HG02973 (cell line): ENCODE data around the gene TSPAN16.

ENCODE experiments used
- ATAC-seq: cut with Tn5 transposase; IDR thresholded peaks from one replicate; pipeline ENCODE4 v1.9.1; 2021; ENCODE audit warnings: moderate library complexity; ENCODE audit not compliant: unreplicated experiment

TSPAN16 gene

DNA sequence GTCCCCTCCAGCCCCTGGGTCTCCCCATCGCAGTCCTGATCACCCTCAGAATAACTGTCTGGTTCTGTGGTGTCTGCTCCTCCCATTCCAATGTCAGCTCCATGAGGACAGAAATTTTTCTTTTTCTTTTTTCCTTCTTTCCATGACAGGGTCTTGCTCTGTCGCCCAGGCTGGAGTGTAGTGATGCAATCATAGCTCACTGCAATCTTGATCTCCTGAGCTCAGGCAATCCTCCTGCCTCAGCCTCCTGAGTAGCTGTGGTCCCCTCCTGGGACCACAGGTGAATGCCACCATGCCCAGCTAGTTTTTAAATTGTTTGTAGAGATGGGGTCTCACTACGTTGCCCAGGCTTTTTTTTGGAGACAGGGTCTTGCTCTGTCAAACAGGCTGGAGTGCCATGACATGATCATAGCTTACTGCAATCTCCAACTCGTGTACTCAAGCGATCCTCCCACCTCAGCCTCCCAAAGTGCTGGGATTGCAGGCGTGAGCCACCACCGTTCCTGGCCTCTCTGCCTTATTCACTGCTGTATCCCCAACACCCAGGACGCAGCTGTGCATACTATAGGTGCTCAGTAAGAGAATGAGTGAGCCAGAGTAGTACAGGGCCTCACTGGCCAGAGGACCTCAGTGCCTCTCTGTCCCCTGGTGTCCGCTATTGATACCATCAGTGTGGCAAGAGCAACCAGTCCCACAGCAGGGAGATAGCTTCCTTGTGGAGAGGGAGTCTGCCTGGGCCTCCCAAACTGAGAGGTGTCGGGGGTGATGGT, 28.5 kb upstream of the TSPAN16 start:
- no peak for ATAC-seq

DNA sequence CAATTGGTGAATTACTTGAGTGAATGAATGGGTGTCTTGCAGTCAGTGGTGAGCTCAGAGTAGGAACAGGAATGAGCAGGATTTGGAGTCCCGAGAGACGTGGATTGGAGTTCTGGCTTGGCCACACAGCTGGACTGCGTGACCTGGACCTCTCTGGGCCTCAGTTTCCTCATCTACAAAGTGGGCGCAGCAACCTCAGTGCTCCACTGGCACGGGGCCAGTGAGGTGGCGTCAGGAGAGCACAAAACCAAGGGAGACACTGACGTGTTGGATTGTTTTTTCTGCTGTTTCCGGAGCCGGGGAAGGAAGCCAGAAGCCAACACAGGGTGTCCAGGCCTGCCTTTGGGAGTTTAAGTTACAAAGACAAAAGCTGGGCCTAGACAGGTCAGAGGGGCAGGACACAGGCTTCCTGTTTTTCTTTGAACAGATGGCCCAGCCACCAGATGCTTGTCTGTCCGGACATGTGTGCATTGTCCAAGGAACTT, 27.1 kb upstream of the TSPAN16 start:
- ATAC-seq, result no peak

DNA sequence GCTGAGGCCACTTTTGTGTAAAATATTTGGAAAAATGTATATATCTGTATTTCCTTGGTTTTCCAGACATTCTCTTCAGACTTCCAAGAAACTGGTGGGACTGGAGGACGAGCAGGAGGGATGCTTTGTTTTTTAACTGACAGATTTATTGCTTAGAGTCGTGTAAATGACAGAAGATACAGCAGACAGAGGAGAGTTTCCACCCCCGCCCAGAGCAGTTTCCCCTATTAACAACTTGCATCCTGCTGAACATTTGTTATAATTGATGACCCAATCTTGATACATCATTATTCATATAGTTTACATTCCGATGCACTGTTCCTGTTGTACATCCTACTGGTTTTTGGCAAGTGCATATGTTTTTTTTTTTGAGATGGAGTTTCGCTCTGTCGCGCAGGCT, 26.6 kb upstream of the TSPAN16 start:
- ATAC-seq, result no peak

DNA sequence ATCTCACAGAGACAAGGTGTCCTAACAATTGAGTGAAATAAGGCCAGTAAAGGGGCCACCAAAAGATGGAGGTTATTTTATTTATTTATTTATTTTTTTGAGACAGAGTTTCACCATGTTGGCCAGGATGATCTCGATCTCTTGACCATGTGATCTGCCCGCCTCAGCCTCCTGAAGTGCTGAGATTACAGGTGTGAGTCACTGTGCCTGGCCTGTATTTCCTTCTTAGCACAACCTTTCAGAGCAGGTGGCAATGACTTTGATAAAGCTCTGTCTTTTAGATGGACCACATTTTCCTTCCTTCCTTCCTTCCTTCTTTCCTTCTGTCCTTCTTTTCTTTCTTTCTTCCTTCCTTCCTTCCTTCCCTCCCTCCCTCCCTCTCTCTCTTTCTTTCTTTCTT, 22.7 kb upstream of the TSPAN16 start:
- no peak for ATAC-seq

DNA sequence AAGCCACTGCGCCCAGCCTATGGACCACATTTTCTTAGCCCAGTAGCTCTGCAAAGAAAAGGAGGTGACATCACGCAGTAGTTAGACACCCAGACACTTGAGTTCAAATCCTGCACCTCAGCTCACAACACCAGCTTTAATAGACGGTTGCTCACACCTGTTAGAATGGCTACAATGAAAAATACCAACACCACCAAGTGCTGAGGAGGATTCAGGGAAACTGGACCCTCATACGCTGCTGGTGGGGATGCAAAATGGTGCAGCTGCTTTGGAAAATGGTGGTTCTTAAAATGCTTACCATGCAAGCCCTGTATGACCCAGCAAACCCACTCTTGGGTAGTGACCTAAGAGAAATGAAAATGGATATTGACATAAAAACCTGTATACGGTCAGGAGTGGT, 22.0 kb upstream of the TSPAN16 start:
- no peak for ATAC-seq

DNA sequence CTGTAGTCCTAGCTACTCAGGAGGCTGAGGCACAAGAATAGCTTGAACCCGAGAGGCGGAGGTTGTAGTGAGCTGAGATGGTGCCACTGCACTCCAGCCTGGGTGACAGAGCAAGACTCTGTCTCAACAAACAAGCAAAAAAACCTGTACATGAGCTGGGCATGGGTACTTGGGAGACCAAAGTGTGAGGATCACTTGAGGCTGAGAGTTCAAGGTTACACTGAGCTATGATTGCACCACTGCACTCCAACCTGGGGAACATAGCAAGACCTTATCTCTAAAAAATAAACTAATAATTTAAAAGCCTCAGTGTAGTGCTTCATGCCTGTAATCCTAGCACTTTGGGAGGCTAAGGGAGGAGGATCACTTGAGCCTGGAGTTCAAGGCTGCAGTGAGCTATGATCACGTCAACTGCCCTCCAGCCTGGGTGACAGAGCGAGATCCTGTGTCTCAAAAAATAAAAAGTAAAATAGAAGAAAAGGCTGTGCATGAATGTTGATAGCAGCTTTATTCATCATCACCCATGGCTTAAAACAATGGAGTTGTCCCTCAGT, 21.4 kb upstream of the TSPAN16 start:
- no peak for ATAC-seq

DNA sequence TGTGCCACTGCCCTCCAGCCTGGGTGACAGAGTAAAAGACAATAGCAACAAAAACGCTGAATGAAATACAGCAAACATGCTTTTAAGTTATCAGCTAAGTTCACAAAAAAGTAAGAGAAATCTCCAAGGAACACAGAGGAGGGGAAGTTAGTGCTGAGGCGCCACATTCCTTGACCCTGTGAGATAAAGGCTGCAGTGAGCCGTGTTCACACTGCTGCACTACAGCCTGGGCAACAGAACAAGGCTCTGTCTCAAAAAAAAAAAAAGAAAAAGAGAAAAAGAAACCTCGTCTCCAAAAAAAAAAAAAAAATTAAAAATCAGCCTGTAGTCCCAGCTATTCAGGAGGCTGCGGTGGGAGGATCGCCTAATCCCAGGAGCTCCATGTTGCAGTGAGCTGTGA, 17.3 kb upstream of the TSPAN16 start:
- no peak for ATAC-seq

DNA sequence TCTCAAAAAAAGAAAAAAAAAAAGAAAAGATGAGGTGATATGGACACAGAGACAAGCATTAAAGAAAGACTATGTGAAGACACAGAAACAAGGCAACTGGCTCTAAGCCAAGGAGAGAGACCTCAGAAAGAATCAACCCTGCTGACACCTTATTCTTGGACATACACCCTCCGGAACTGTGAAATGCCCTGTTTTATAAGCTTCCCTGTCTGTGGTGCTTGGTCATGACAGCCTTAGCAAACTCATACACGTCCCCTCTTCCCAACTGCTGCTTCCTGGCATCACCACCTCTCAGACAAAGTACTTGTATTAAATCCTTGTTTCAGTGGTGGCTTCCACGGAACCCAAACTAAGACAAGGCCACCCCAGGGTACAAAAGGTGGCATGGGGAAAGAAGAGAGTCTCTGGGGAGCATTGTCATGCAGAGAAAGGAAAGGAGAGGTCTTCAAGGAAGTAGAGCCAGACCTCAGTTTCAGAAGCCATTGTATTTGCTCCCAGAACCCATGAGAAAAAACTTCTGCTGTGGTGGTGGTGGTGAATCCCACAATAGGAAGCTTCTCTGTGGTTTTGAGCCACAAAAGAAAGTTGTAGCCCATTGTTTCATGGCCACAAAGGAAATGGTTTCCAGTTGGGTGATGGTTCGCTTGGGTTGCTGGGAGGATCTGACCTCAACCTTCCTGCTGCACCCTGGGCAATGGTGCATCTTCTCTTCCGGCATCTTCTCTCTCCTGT, 16.3 kb upstream of the TSPAN16 start:
- ATAC-seq, result no peak

DNA sequence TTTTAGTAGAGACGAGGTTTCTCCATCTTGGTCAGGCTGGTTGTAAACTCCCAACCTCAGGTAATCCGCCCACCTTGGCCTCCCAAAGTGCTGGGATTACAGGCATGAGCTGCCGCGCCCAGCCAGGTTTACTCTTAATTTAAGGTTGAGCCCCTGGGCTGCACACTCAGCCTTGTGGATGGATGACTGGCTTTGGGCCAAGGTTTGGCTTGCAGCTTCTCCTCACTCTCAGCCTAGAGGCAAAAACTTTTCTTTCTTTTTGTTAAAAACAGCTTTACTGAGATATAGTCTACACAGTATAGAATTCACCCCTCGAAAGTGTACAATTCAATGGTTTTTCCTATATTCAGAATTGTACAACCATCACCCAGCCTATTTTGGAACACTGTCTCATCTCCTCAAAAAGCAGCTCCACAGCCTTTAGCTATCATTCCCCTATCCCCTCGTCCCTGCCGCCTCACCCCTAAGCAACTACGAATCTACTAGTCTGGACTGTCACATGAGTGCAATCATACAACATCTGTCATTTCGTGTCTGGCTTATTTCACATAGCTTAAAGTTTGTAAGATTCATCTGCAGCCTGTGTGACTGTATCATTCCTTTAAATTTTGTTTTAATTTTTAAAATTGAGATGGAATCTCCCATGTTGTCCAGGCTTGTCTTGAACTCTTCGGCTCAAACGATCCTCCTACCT, 14.5 kb upstream of the TSPAN16 start:
- ATAC-seq, result no peak

DNA sequence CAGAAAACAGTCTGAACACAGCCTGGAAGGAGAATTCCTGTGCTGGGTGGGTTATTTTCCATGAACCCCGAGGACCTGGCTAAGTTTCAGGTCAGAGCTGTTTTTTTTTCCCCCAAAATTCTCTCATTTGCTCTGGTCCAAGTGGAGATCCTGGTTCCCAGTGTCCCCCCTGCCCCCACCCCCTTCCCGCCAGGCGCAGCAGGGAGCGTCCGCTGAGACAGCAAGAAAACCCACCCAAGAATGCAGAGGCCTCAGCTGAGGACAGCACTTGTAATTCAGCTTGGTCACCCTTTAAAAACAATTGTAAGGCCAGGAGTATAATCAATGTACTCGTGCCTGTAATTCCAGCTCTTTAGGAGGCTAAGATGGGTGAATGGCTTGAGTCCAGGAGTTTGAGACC, 11.4 kb upstream of the TSPAN16 start:
- no peak for ATAC-seq

DNA sequence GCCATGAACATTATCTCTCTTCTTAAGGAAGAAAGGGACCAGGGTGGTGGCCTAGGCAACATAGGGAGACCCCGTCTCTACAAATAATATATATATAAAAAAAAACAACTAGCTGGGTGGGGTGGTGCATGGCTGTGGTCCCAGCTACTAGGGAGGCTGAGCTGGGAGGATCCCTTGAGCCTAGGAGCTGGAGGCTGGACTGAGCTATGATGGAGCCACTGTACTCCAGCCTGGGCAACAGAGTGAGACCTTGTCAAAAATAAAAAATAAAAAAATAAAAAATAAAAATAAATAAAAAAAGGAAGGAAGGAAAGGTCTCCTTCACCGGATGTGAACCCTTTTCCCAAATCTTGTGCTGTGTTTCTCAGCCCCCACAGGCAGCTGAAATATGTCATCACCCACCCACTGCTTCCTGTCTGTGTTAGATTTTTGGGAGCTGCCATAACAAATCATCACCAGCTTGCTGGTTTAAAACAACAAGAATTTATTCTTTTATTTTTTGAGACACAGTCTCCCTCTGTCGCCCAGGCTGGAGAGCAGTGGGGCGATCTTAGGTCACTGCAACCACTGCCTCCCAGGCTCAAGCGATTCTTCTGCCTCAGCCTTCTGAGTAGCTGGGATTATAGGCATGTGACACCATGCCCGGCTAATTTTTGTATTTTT, 9.5 kb upstream of the TSPAN16 start:
- ATAC-seq, result no peak

DNA sequence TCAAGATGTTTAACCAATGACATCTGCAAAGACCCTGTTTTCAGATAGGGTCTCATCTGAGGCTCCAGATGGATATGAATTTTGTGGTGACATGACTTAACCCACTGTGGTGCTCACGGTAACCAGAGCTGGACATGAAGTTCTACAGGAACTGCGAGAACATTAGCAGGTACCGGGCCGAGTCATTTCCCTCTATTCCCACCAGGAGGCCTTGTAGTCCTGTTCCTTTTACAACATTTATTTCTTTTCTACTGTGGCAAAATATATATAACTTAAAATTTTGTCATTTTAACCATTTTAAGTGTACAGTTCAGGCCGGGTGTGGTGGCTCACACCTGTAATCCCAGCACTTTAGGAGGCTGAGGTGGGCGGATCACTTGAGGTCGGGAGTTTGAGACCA, 7.6 kb upstream of the TSPAN16 start:
- no peak for ATAC-seq

DNA sequence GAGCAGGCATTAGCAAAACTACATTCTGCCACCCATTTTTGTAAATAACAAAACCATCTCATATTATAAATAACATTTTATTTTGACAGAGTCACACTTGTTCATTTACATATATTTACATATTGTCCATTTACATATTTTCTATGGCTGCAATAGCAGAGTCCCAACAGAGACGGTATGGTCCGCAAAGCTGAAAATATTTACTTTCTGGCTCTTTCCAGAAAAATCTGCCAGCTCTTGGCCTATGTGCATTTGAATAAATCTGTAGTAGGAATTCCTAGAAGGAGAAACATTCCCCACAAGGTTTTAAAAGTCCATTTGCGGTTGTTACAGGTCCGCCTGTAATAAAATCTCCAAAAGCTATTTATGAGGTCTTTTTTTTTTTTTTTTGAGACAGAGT, 5.7 kb upstream of the TSPAN16 start:
- no peak for ATAC-seq

DNA sequence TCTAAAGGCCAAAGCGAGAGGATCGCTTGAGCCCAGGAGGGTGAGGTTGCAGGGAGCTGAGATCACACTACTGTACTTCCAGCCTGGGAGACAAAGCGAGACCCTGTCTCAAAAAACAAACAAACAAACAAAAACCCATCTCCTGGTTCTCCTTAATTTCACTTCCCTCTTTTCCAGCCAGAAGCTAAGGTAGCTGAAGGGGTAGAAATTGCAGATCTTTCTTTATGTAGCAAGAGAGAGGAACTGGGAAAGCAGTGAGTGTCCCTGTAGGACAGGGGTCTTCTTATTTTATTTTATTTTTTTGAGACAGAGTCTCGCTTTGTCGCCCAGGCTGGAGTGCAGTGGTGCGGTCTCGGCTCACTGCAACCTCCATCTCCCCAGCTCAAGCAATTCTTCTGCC, 4.5 kb upstream of the TSPAN16 start:
- no peak for ATAC-seq

DNA sequence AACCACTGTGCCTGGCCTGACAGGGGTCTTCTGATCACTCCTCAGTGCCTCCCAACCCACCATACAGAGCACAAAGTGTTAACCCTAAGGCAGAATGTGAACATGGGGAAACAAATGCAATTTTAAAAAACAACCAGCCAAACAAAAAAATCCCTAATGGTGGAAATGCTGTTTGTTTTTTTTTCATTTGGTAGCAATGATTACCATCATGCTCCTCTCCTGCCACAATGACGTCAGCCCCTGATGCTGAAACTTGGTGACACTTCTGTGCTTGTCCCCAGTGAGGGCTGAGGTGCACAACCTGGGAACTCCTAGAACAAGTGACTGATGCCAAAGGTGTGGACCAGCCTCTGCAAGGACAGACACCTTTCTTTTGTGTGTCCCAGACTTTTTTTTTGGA, 4.0 kb upstream of the TSPAN16 start:
- ATAC-seq, result no peak

DNA sequence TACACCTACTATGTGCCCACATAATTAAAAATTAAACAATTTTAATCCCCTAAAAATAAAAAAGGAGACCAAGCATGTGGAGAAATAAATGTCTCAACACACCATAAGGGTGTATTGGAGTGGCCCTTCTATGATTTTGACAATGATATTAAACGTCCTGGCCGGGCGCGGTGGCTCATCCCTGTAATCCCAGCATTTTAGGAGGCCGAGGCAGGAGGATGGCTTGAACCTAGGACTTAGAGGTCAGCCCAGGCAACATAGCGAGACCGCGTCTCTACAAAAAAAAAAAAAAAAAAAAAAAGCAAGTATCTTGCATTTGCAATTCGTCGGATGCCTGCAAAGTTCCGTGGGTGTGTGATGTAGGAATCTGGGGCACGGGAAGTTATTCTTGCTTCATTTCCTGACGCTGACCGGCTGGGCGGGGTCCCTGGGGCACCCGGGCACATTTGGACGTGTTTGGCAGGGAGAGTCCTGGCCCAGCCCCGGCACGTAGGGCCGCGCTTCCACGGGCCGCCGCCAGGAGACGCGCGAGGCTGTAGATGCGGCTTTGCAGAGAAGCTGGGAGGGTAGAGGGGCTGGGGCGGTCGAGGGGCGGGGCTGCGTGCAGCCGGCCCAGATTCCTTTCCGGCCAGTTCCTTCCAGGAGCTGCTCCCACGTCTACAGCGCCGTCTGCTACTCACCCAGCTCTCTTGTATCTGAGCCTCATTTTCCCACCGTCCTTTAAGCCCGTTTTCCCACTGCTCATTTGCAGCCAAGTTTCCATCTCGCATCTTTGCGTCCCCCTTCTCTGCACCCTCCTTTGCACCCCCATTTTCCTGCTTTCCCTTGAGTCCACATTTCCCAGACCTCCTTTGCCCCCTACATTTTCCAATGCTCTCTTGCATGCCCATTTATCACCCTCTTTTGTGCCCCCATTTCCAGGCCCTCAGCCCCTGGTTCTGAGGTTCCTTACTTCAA, 2.2 kb upstream of the TSPAN16 start:
- ATAC-seq, result peak; percentile 66

DNA sequence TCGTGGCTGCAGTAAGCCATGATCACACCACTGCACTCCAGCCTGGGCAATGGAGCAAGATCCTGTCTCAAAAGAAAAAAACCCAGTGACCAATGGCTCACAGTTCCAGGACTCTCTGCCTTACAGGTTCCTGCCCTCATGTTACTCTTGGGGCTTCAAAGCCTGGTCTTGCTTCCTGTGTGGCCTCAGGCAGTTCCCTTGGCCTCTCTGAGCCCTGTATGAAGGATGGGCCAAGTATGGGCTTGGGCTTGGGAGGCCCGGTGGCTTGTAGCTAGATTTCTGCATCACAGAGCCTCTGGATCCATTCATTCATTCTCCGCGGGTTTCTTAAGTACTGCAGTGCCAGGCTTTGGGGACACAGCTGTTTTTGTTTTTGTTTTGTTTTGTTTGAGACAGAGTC, 780 bp upstream of the TSPAN16 start:
- ATAC-seq, result no peak

DNA sequence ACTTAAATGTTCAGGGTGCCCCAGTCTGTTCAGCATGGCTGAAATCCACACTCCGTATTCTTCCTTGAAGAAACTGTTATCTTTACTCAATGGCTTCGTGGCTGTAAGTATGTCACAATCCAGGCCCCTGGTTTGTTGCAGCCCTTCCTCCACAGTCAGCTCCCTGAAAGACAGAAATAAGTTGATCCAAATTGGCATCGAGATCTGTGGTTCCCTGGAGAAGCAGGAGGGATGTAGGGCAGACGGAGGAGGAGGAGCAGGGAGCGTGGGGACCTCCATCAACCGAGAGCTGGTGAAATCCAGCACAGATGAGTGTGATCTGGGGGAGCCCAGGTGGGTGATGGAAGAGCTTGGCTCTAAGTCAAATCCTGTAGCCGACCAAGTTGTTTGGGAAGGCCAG, 304 bp downstream of the TSPAN16 start:
- ATAC-seq, result no peak

DNA sequence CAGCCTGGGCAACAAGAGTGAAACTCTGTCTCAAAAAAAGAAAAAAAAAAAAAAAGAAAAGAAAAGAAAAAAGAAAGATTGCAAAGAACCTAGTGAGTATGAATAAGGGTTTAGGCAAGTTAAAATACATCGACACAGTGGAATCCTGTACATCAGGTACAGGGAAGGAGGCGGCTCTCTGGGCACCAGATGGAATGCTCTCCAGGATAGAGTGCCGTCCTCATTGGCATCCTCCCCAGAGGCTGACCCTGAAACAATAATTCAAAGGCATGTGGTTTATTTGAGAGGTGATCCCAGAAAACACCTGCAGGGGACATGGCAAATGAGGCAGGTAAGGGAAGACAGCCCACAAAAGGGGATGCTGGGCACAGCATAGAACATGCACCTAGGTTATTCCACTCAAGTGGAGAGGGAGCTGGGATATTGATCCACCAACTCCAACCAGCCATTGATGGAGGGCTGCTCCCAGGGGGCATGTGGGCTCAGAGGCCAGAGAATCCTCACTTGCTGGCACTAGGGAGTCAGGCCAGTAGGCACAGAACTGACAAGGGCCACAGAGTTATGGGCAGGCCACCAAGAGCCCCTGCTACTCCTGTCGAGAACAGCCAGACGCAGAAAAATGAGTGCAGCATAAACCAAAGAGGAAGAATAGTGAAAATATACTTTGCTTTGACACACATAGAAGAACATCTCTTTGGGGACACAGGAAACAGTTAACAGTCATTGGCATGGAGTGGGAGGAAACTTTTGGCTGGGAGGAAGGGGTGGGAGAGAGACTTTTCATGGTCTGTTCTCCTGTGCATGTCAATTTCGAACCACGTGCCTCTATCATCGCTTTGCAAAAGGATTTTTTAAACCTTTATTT, 4.2 kb downstream of the TSPAN16 start:
- no peak for ATAC-seq
